T-cell (primary cell): ENCODE measurements around the gene ITGA5. TPM values are rescaled to one million over a fixed set of nuclear protein-coding genes. Genes with fewer than 3 reads are reported as not detected.
"Not testable (repeated sequence)": the region's sequence is repeated elsewhere in the genome, so short reads cannot be mapped to it uniquely, and the experiment has no call there.

Experiments used
- ATAC-seq, 4 experiments: fragments of 200-7000 bp in 3 of 4; fragments of 150-1000 bp in 1 of 4; cut with Tn5 transposase; replicated peaks in 1 of 4; 1 replicate in 3 of 4; 2 replicates in 1 of 4; pipeline ENCODE4 v1.10.0; 2021; ENCODE audit warnings: moderate library complexity in 3 of 4, mild to moderate bottlenecking in 2 of 4, moderate number of reproducible peaks in 1 of 4
- CTCF ChIA-PET, 2 donors: fragments of 300-600 bp; sonication (Branson Sonifier 250); formaldehyde crosslinking; loops; one replicate each; lab custom pipeline; 2022; ENCODE audit warnings: antibody characterized with exemption in 2 of 2; lab: Charles Lee
- POLR2A ChIA-PET, 2 donors: fragments of 300-600 bp; sonication (Branson Sonifier 250); formaldehyde crosslinking; loops; one replicate each; lab custom pipeline; 2022; ENCODE audit warnings: antibody characterized with exemption in 2 of 2; lab: Charles Lee
- DNase-seq, 35 experiments: peaks; one replicate each; pipeline versions ENCODE4 v3.0.0 to v3.0.0-alpha.2; 2013 to 2023
- H3K27ac ChIP-seq: one replicate; pipeline ENCODE4 v1.5.1; 2013; ENCODE audit warnings: low read length
- H3K27me3 ChIP-seq, 2 experiments: replicated peaks in 1 of 2; 1 replicate in 1 of 2; 2 replicates in 1 of 2; pipeline versions ENCODE4 v1.6.1 to v1.7.0; 2013; ENCODE audit warnings: low read length in 1 of 2, mixed read lengths in 1 of 2; ENCODE audit not compliant: control insufficient read depth in 2 of 2, insufficient read depth in 2 of 2; ENCODE audit errors: extremely low read depth in 1 of 2
- H3K36me3 ChIP-seq, 2 donors: 1 replicate in 1 of 2; 2 replicates in 1 of 2; pipeline versions ENCODE4 v1.6.1 to v1.7.0; 2013; ENCODE audit warnings: low read length in 1 of 2; ENCODE audit not compliant: control insufficient read depth in 2 of 2, insufficient read depth in 1 of 2; ENCODE audit errors: extremely low read depth in 1 of 2
- H3K4me1 ChIP-seq, 2 experiments: 1 replicate in 1 of 2; 2 replicates in 1 of 2; pipeline versions ENCODE4 v1.6.1 to v1.7.0; 2013; ENCODE audit warnings: low read length in 2 of 2, mixed read lengths in 1 of 2; ENCODE audit not compliant: insufficient read depth in 2 of 2, control insufficient read depth in 1 of 2; ENCODE audit errors: extremely low read depth in 1 of 2
- H3K4me3 ChIP-seq, 2 donors: 1 replicate in 1 of 2; 2 replicates in 1 of 2; pipeline versions ENCODE4 v1.5.1 to v1.7.0; 2013; ENCODE audit warnings: mild to moderate bottlenecking in 2 of 2, low read length in 1 of 2, moderate library complexity in 1 of 2; ENCODE audit not compliant: control insufficient read depth in 1 of 2; ENCODE audit errors: extremely low read depth in 1 of 2
- H3K9me3 ChIP-seq: 2 replicates; pipeline ENCODE4 v1.7.0; 2013
- H3K27ac Mint-ChIP-seq, 2 donors: one replicate each; pipeline ENCODE4 v1.8.0; 2020 to 2021; ENCODE audit warnings: mild to moderate bottlenecking in 2 of 2, mixed read lengths in 2 of 2
- H3K27me3 Mint-ChIP-seq, 2 donors: one replicate each; pipeline ENCODE4 v1.8.0; 2021 to 2022; ENCODE audit warnings: mixed read lengths in 2 of 2
- H3K36me3 Mint-ChIP-seq: one replicate; pipeline ENCODE4 v1.8.0; 2021; ENCODE audit warnings: mixed read lengths
- H3K4me1 Mint-ChIP-seq, 3 donors: one replicate each; pipeline ENCODE4 v1.8.0; 2020 to 2022; ENCODE audit warnings: mixed read lengths in 3 of 3, mild to moderate bottlenecking in 1 of 3
- H3K4me3 Mint-ChIP-seq, 3 donors: one replicate each; pipeline ENCODE4 v1.8.0; 2020 to 2022; ENCODE audit warnings: mild to moderate bottlenecking in 3 of 3, mixed read lengths in 3 of 3, moderate library complexity in 3 of 3
- H3K9me3 Mint-ChIP-seq, 3 donors: one replicate each; pipeline ENCODE4 v1.8.0; 2020 to 2022; ENCODE audit warnings: mixed read lengths in 3 of 3
- WGBS: methylation state at CpG from one replicate; pipeline ENCODE4 v1.1.5; 2013; ENCODE audit warnings: missing lambda C conversion rate; ENCODE audit not compliant: insufficient coverage; 5-methylcytosine and 5-hydroxymethylcytosine counted together
- total RNA-seq, 35 experiments: library from RNA in 6 of 35; stranded (reverse) in 6 of 35; fragments of 120-200 nt in 1 of 35; gene quantifications; one replicate each; pipeline versions ENCODE4 v1.2.1 to v1.2.4 and lab custom pipeline; 2013 to 2026

The ITGA5 gene
- total RNA-seq, 5 donors from 2014 or later (not counting 1 experiment from before 2014, with no cell fraction given) = 58.6 to 183 (median 169) TPM

GRCh38 chr12:54356951-54357356, 62.1 kb downstream of the ITGA5 start:
- Histone ChIP-seq H3K36me3 (no peaks in the 10 kb centered on the region), H3K4me1 (peaks cover 6 to 27% of the 10 kb centered on the region in 2 experiments), H3K27ac (no peak overlapping the region), H3K27me3 (no peaks in the 10 kb centered on the region), H3K9me3 (no peaks in the 10 kb centered on the region), H3K4me3 (no peak overlapping the region)
- ATAC-seq (no peak), DNase-seq (no peak)
- peaks cover 11 to 20% (median 13%) of the 10 kb centered on the region in 3 donors for H3K4me1 Mint-ChIP-seq
- no peaks in the 10 kb centered on the region for H3K36me3 Mint-ChIP-seq
- H3K4me3 Mint-ChIP-seq = no peak overlapping the region
- ChIA-PET POLR2A (no interaction called here), CTCF (interaction anchor here in 1 of 2 donors (1.5 kb wide), 1 partner anchor 12 kb away, joined by 3 read pairs; no protein-coding TSS in a partner anchor)
- WGBS = 100% methylated on average over 1 of the region's 4 CpGs
- H3K27ac Mint-ChIP-seq = peak overlapping the region; percentile 13 to 48
- no peaks in the 10 kb centered on the region for H3K27me3 Mint-ChIP-seq
- H3K9me3 Mint-ChIP-seq = no peaks in the 10 kb centered on the region

- no peak overlapping the region for H3K4me3 Mint-ChIP-seq
- no peak overlapping the region for H3K4me3 ChIP-seq
- H3K27ac ChIP-seq = no peak overlapping the region
- no peak for DNase-seq
- H3K36me3 Mint-ChIP-seq = peaks cover 5% of the 10 kb centered on the region
- H3K27ac Mint-ChIP-seq = peak overlapping the region; percentile 27 to 48
- ChIA-PET POLR2A (interaction anchor here in 1 of 2 donors (0.8 kb wide), 1 partner anchor 12 kb away, joined by 4 read pairs; no protein-coding TSS in a partner anchor), CTCF (interaction anchor here in 1 of 2 donors (1.2 to 1.5 kb wide), 2 partner anchors 13 to 31 kb away, joined by 3 to 7 read pairs; partner anchors contain the start of gene COPZ1)
- H3K9me3 Mint-ChIP-seq = no peaks in the 10 kb centered on the region
- no peak for ATAC-seq
- WGBS = 90% methylated on average over 2 of the region's 3 CpGs
- H3K27me3 Mint-ChIP-seq = no peaks in the 10 kb centered on the region
- H3K4me1 Mint-ChIP-seq = peaks cover 18 to 27% (median 20%) of the 10 kb centered on the region in 3 donors
- H3K36me3 ChIP-seq = peaks cover 0 to 3% of the 10 kb centered on the region in 2 donors
- H3K27me3 ChIP-seq = no peaks in the 10 kb centered on the region
- H3K4me1 ChIP-seq = peaks cover 6 to 31% of the 10 kb centered on the region in 2 experiments
- no peaks in the 10 kb centered on the region for H3K9me3 ChIP-seq
Observed at GRCh38 chr12:54356228-54356627, 62.8 kb downstream of the ITGA5 start.

- H3K27ac Mint-ChIP-seq = no peak overlapping the region
- H3K4me1 Mint-ChIP-seq = peaks cover 16 to 22% (median 18%) of the 10 kb centered on the region in 3 donors
- ATAC-seq (no peak), DNase-seq (no peak)
- Histone ChIP-seq H3K9me3 (no peaks in the 10 kb centered on the region), H3K27me3 (no peaks in the 10 kb centered on the region), H3K36me3 (peaks cover 0 to 12% of the 10 kb centered on the region in 2 donors), H3K27ac (no peak overlapping the region), H3K4me1 (peaks cover 6 to 31% of the 10 kb centered on the region in 2 experiments), H3K4me3 (no peak overlapping the region)
- CTCF ChIA-PET = interaction anchor here in 1 of 2 donors (1.2 kb wide), 1 partner anchor 31 kb away, joined by 7 read pairs; the partner anchor contains the start of gene COPZ1
- no peak overlapping the region for H3K4me3 Mint-ChIP-seq
- no peaks in the 10 kb centered on the region for H3K9me3 Mint-ChIP-seq
- POLR2A ChIA-PET = interaction anchor here in 1 of 2 donors (0.8 kb wide), 1 partner anchor 13 kb away, joined by 4 read pairs; no protein-coding TSS in a partner anchor
- WGBS = 86% methylated on average over 4 of the region's 6 CpGs
- no peaks in the 10 kb centered on the region for H3K27me3 Mint-ChIP-seq
- peaks cover 15% of the 10 kb centered on the region for H3K36me3 Mint-ChIP-seq
Observed at GRCh38 chr12:54355104-54355815, 63.8 kb downstream of the ITGA5 start.

GRCh38 chr12:54354271-54354670, 64.8 kb downstream of the ITGA5 start:
- POLR2A ChIA-PET = interaction anchor here in 1 of 2 donors (0.6 kb wide), 2 partner anchors 27 to 63 kb away, joined by 3 to 8 read pairs; no protein-coding TSS in a partner anchor
- not testable (repeated sequence) for ATAC-seq, H3K4me3 ChIP-seq

GRCh38 chr12:54352891-54353874, 65.9 kb downstream of the ITGA5 start:
- H3K4me1 ChIP-seq = peaks cover 0 to 18% of the 10 kb centered on the region in 2 experiments
- H3K27ac ChIP-seq = no peak overlapping the region

More at GRCh38 chr12:54354271-54354670, 64.8 kb downstream of the ITGA5 start:
- not testable (repeated sequence) for H3K27me3 ChIP-seq, H3K27me3 Mint-ChIP-seq, H3K9me3 Mint-ChIP-seq, H3K27ac Mint-ChIP-seq, H3K4me3 Mint-ChIP-seq, H3K27ac ChIP-seq, DNase-seq, H3K9me3 ChIP-seq
- WGBS = 100% methylated on average over 1 of the region's 7 CpGs
- Mint-ChIP-seq H3K36me3 (peaks cover 23% of the 10 kb centered on the region), H3K4me1 (peaks cover 16 to 21% (median 18%) of the 10 kb centered on the region in 3 donors)
- Histone ChIP-seq H3K4me1 (peaks cover 4 to 25% of the 10 kb centered on the region in 2 experiments), H3K36me3 (peaks cover 0 to 22% of the 10 kb centered on the region in 2 donors)
- CTCF ChIA-PET = interaction anchor here (0.6 kb wide), 2 partner anchors 18 to 167 kb away, joined by 3 to 4 read pairs; no protein-coding TSS in a partner anchor

More at GRCh38 chr12:54352891-54353874, 65.9 kb downstream of the ITGA5 start:
- Mint-ChIP-seq H3K4me3 (peak overlapping the region in 1 of 3 donors; percentile 84), H3K4me1 (peaks cover 16 to 21% (median 18%) of the 10 kb centered on the region in 3 donors), H3K9me3 (no peaks in the 10 kb centered on the region), H3K27ac (peak overlapping the region in 1 of 2 donors; percentile 80), H3K27me3 (no peaks in the 10 kb centered on the region), H3K36me3 (peaks cover 26% of the 10 kb centered on the region)
- DNase-seq (no peak), ATAC-seq (no peak)
- H3K4me3 ChIP-seq = no peak overlapping the region
- WGBS = 83% methylated on average over 1 of the region's 1 CpG
- no peaks in the 10 kb centered on the region for H3K27me3 ChIP-seq
- POLR2A ChIA-PET = interaction anchor here in 1 of 2 donors (1.2 kb wide), 1 partner anchor 28 kb away, joined by 5 read pairs; the partner anchor contains the start of gene COPZ1
- CTCF ChIA-PET = interaction anchor here in 1 of 2 donors (0.5 kb wide), 1 partner anchor 28 kb away, joined by 4 read pairs; the partner anchor contains the start of gene COPZ1
- H3K9me3 ChIP-seq = no peaks in the 10 kb centered on the region
- peaks cover 0 to 31% of the 10 kb centered on the region in 2 donors for H3K36me3 ChIP-seq
